ENCODE results near the gene ANAPC10.

DNA sequence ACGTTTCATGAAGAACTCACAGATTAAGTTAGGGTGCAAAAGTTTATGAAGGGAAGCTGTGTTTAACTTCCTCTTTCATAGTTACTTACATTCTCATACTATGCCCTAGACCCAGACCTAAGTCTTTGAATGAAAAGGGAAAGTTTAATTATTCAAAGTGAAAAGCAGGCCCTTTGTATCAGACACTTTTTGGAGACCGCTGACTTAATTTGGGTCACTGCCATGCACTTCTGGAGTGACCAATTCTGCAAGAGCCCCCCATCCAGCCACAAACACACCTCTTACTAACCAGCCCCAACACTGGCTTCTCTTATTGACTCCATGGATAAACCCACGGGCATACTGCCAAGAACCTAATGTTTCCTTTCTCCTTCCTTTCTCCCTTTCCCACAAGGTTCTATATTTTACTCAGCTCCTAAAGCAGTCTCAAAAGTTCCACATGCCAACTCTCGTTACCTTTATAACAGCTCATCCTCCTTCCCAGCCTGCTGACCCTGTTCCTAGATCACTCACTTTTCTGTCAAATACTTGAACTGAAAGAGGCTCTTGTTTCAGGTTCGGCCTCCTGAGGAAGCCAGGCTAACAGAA is 34.6 kb upstream of the ANAPC10 start:
- TF ChIP-seq CTCF (IDR thresholded peaks at IDR 0.05 in 4 of 5, conservative IDR thresholded peaks at IDR 0.05 in 1 of 5): no peak
- no peak for TF ChIP-seq POLR2A (IDR thresholded peaks at IDR 0.05)
